Stimulated activated CD8-positive, alpha-beta memory T cell treated with anti-CD3 and anti-CD28 coated beads, Interleukin-7, amount 100 ng/mL, for 48 hours (primary cell): ENCODE measurements around the gene ANK3.

Experiments used
- DNase-seq, 2 donors: peaks; one replicate each; pipeline ENCODE4 v3.0.0-alpha.2; 2020; ENCODE audit warnings: low read depth in 1 of 2; ENCODE audit errors: extremely low read depth in 1 of 2

The ANK3 gene

DNA sequence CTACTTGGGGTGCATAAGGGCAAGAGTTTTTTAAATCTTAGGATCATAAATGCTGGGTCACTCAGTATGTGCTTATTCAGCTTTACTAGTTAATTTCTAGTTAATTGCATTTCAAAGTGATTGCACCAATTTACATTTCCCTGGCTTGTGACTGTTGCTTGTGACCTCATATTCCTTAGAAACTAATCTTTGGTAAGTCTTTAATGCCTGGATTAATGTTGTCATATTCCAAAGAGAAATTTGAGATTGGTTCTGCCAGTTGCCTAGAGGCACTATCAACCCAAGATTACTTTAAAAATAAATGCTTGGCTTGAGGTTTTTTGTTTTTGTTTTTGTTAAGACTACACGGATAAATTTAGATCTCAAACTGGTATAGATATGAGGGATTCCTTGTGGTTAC lies 103.1 kb downstream of the ANK3 start:
- DNase-seq: no peak

DNA sequence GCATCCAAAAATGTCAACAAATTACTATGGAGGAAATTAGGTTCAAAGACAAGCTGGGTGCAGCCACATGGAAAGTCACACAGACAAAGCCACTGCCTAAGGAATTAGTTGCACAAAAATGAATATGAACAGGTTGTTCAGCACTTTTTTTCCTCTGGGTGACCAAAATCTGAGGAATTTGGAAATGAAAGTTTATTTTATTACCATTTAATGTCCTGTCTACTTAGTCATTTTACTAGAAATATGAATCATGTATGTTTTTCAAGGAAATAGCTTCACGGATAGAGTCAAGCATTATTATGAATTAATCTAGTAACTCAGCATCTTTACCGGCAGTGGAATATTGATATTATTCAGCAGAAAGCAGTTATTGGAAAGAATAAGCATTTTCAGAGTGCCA lies 106.3 kb downstream of the ANK3 start:
- DNase-seq: no peak

DNA sequence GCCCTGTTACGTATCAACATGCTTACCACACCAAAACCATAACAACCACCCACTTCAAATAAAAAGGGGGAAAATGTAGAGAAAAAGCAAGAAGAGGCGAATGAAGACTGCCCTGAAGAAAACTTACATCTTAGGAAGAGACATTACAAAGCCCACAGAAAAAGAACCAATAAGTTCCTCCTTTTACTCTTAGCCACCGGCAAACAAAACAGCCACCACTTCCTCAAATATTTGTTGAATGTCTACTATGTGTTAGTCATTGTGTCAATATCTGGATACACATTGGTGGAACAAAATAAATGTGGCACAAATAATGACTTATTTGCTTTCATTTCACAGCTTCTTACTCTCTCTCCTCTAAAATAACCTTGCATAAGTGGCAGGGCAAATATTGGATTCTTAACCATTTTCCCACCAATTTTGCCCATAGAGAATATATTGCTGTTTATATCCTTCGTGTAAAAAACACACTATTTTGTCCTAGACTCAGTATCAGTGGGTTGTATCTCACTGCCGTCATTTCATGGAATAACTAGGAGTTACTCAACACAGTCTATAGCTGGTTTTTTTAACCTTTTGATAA lies 106.8 kb downstream of the ANK3 start:
- no peak for DNase-seq

DNA sequence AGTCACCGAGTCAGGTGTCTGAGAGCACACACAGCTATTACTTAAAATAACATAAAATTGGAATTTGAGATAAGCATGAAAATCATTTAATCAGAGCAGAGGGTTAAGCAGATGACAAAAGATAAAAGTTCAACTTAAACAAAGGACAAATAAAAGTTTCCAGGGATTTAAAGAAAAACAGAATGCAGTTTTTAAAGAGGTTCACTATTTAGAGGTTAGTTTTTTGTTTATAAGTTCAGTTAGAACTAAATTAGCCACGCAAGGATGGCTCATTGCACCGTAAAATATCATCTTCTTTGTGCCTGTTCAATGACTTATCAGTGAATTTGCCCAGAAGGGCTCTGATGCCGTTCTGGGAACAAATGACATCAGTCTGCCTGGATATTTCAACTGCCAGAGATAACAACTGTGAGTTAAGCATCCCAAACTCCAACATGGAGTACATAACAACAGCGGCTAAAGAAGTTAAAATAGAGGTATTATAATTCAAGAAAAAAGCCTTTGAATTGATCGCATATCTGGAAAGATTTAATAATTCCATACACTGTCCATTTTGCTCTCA lies 107.8 kb downstream of the ANK3 start:
- no peak for DNase-seq

DNA sequence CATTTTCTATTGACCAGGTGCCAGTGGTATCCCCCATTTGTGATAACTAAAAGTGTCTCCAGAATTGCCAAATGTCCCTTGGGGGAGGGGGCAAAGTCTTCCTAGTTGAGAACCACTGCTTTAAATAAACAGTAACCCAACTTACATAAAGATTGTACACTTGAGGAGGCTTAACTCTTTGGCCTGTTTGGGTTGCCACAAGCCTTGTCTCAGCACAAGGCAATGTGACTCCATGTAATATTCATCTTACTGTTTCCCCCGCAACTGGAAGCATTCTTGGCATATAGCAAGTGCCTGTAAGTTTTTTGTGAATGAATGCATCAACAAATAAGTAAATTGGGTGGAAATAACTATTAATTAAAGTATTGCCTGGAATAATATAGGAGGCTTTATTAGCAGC lies 108.3 kb downstream of the ANK3 start:
- no peak for DNase-seq

DNA sequence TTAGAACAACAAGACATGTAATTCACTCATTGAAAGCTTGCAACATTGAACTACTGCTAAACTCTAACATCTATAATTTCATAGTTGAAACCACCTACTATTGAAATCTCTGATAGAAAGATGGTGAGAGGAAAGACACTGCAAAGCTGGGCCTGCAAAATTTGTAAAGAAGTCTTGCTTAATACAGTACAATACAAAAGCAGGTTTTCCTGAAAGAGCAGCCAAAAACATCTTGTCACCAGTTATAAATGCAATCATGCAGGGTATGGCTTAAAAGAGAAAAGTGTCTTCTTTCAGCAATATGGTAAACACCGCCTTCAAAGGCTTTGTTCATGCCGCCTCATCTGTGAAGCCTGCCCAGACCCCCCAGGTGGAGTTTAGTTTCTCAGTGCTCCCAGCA lies 109.2 kb downstream of the ANK3 start:
- DNase-seq: no peak

DNA sequence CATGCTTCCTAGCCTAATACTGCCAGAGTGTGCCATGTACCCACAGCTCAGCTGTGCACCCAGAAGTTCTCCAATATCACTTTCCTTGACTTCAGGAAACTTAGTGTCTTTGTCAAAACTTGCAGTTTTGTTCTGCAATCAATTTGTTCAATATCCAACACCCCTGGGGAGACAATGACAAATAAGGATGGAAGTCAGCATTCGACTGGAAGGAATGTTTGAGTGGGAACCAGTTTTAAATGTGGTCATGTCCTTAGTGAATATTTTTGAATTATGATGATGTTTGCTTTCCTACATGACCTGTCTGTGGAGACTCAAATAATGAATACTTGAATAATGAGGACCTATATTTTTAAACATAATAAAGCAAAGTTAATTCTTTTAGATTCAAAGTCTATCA lies 112.0 kb downstream of the ANK3 start:
- DNase-seq: no peak

DNA sequence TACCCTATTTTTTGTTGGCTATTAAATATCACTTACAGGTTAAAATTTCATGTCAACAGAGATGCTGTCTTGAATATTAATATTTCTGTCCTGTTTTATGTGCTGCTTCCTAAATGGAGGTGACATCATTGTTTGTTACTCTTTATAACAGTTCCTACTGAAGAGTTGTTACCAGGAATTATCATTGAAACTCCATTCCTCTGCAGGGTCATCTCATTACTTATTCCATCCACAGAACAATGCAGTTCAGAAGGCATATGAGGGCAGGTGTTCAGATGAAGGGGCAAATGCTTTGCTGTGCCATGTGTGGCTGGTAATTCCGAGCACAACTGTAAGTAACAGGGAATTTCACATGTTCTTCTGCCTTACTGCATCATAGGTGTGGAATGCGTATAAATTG lies 113.4 kb downstream of the ANK3 start:
- DNase-seq: no peak

DNA sequence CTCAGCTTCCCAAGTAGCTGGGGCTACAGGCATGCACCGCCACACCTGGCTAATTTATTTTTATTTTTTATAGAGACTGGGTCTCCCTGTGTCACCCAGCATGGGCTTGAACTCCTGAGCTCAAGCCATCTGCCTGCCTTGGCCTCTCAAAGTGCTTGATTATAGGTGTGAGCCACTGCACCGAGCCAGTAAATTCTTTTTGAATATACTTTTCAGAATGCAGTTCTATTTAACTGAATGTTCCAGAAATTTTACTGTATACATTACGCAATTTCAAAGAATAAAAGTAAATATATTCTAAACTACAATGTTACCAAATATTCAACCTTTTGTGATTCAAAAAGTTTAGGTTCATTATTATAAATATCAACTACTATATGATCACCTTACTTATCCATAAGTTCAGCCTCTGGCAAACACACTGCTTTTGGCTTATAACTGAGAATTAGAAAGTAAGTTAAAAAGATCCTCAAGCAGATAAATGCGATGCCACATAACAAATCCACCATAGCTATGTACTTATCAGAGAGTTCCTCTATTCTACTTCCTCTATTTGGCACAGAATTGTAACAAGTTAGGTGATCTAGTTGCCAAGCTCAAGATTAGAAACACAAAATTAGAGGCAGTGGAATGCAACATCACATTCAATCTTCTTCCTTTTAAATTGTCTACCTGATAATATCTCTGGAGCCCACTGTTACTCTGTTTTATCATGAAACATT lies 118.2 kb downstream of the ANK3 start:
- no peak for DNase-seq

DNA sequence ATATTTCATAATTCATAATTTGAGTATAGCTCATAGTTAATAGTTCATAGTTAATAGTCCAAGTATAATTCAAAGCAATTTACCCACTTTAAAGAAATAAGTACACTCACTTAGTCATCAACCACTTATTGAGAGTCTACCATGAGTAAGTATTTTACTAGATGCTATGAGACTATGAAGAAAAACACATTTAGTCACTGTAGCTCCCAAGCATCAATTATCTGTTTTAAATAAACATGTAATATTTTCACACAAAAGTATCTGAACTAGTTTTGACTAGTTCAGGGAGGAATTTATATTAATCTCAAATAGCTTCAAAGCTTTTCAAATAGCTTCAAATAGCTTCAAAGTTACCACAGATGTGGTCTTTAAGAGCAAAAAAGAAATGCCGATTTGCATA lies 119.2 kb downstream of the ANK3 start:
- DNase-seq: no peak

DNA sequence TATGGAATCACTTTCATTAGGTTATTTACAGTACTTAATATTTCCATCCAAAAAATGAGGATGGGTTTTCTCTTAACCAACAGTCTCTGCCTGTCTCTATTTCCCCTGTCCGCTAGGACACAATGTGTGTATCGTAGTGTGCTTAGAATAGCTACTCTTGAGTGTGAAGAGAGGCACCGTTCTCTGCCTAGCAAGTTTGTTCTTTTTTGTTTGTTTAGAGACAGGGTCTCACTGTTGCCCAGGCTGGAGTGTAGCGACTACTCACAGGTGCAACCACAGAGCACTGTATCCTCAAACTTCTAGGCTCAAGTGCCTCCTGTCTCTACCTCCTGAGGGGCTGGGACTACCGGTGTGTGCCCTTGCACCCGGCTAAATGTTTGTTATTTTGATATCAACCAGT lies 121.9 kb downstream of the ANK3 start:
- DNase-seq: no peak

DNA sequence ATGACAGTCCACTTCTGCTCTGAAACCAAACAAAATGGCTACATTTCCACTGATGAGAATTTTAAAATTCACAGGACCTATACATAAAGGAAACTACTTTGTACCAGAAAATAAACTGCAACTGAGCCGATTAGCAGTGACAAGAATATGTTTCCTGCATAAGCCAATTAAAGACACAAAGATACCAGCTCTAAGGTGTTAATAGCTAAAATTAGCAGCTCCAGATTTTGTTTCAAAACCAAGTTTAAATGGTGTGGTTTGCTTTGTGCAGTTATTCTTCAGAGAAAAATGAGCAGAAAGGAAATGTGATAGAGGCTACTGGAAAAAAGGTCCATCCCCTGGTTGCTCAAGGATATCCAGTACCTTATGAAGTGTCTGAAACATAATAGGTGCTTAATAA lies 123.2 kb downstream of the ANK3 start:
- DNase-seq: no peak

DNA sequence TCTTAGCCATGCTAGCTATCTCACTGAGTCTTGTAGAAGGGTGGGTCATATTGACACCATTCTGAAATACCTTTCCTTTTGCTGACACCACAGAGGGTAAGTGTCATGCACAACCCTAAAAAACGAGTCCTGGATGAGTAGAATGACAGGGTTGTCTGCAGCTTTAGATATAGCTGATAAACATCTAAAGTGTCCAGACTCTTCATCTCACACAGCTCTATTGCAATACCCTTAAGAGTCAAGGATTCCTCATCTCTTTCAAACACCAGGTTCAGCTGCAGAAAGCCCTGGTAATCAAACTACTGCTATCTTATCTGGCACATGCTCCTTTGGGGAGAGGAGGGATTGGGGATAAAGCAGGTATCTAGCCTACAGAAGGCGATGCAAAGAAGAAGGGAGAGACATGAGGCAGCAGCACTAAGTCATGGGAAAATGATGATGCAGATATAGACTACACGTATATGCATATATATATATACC lies 127.0 kb downstream of the ANK3 start:
- no peak for DNase-seq

DNA sequence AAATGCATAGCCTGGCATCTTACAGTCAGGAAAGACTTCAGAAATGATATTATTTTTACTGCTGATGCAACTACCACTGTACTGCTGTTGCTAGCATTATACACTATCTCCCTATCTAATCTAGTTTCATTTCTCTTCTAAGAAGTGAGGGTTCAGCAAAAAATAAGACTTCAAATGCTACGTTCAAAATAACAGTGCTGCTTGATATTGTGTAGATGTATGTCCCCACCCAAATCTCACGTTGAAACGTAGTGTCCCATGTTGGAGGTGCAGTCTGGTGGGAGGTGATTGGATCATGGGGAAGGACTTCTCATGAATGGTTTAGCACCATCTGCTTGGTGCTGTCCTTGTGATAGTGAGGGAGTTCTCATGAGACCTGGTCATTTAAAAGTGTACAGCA lies 129.4 kb downstream of the ANK3 start:
- DNase-seq: no peak

DNA sequence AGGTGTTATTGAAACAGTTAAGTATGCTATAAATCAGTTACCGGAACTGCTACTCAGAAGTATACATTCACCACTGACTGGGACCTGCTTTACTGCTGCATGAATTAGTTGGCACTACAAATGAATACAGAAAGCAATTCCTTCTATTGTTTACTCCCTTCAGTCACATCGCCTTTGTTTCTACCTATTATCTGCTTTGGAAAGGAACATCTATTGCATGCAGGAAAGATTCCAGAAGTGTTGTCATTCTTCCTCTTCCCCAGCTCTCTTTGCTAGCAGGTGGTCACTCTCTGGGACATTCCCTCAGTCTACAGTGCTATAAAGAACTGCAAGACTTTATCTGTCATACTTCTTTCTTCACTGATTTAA lies 131.3 kb downstream of the ANK3 start:
- no peak for DNase-seq

DNA sequence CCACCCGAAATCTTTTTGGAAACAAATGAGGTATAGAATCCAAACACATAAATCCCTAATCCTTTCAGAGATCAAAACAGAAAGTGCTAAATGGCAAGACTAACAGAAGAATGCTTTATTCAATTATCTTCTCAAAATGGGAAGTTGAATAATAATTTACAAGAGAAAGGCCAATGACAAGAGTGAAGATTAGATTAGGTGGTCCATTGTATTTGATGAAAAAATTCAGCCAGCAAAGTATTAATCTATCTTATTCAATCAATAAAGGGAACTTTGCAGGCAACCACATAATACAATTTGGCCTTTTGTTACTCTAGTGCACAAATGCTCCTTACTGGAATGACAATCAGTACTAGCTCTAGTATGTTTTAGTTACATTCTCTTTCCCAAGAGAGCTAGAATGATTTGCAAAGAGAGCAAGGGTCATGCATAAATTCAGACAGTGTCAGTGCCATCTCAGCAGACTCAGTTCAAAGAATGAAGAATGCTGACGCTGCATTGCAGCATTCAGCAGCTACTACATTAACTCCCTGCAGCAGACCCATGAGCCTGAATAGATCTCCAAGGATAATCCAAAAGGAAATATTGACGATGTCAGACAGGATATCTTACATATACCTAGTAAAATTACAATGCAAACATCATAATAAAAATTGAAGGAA lies 131.8 kb downstream of the ANK3 start:
- DNase-seq: no peak

DNA sequence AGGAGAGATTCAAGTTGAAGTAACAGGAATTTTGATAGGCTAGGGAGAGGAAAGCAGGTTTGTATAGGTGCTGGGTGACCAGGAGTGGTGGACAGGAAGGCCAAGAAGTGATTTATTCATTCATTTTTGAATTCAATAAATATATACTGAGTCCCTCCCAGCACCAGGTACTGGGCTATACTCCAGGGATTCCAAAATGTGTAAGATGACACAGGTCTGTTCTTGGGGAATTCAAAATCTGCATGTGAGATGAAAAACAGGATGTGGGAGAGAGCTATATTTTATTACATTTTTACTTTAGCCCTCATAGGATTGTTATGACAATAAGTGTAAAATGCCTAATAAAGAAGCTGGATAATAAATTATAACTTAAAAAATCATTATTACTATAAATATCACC lies 134.9 kb downstream of the ANK3 start:
- DNase-seq: no peak

DNA sequence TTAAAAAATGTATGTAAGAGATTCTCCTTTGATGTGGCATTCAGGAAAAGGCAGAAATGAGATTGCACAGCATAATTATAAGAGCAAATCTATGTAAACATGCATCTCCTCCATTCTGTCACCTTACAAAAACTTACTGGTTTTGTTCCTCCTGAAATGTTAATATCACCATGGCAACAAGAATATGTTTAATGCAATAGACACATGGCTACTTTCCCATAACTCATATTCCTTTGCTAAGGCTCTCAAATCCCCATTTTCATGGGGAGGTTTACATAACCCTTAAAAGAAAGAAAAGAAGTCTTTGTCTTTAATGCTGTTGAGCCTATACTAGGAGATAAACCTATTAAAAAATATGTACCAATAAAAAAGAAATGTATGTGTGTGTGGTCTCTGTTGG lies 136.2 kb downstream of the ANK3 start:
- no peak for DNase-seq

DNA sequence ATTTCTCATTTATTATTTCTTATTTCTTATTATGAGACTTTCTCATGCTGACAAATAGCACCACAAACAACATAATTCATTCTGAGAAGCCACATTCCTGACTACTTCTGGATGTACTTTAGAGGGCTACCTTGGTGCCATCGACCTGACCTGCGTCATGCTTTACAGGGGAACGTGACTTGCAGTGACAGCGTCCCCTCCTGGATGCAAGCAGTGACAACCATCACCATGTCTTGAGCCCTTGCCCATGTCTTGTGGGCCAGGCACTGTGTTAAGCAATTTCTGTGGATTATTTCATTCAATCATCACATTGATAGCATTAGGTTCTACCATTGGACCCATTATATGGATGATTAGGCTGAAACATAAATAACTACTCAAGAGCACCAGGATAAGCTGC lies 137.0 kb downstream of the ANK3 start:
- DNase-seq: no peak

DNA sequence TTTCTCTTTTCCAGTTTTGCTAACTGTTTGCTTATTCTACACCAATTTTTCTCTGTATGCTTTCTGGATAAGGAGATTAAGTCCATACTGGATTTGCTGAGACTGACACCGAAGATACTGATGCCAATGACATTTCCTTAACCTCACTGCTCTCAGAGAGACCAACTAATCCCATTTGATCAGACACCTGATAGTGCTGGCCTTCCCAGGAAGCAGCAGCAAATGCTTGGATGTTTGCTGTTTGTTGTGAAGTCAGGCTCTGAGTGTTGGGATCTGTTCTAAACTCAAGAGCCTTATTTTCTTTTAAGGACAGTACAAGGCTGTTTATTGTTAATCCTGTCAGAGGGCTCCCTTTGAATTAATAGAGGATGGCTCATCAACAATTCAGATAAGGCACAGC lies 143.3 kb downstream of the ANK3 start:
- no peak for DNase-seq

DNA sequence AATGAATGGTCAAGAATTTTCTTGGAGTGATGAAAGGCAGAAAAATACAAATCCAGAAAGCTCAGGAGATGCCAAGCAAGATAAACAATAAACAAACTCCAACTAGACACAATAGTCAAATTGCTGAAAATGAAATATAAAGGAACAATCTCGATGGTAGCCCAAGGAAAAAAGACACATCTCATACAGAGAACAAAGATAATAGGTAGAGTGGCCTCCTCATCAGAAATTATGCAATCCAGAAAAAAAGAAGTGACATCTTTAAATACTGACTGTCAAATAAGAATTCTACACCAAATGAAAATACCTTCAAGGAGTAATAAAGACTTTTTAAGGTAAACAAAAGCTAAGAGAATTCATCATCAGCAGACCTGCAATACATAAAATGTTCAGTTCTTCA lies 150.4 kb downstream of the ANK3 start:
- DNase-seq: no peak

DNA sequence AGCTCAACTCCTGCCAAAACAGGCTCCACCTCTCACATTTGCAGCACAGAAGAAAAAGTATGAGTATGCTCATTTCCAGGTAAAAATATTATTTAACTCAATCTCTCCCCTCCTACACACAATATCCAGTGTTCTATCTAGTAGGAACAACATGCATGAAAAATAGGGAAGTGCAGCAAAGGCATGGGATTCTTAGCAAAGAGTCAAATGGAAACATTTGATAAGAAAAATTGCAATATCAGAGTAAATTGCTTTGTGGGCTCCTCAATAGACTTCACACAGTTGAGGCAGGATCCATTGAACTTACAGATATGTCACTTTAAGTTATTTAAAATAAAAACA lies 150.9 kb downstream of the ANK3 start:
- no peak for DNase-seq
